ENCODE data around the gene REEP6.

Gene REEP6

GRCh38 chr19:1487576-1488281, 3.3 kb upstream of the REEP6 start:
- WGBS (ENCODE audit: insufficient coverage) = 98% methylated on average over 27 of the region's 40 CpGs
- CTCF ChIA-PET = interaction anchor here (2.5 kb wide), 1 partner anchor 16 kb away, joined by 6 read pairs; no protein-coding TSS in a partner anchor

DNA sequence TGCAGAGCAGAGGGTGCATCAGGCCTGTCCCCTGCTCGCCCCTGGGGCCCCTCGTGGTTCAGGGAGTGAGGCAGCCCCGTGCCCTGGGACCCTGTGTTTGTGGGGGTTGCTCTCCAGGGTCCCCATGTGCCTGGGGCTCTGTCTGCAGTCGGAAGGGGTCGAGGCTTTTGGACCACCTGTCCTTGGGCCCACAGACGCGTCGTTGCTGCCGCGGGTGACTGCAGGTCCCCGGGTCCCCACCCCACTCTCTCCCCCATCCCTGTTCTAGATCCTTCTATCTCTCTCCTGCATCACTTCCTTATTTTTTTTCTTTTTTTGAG, 2.7 kb upstream of the REEP6 start:
- Histone ChIP-seq H3K27ac (ENCODE audit: insufficient read depth in 1 of 2, low read depth in 1 of 2, low read length in 2 of 2, poor library complexity in 1 of 2, severe bottlenecking in 2 of 2) (no peak overlapping the region), H3K4me1 (ENCODE audit: control extremely low read depth in 1 of 4, control insufficient read depth in 4 of 4, insufficient read depth in 4 of 4, low read length in 3 of 4) (peaks cover 0 to 31% (median 22%) of the 10 kb centered on the region in 4 experiments), H3K9me3 (ENCODE audit: control extremely low read depth in 1 of 5, control insufficient read depth in 4 of 5, insufficient read depth in 2 of 5, low read depth in 1 of 5, low read length in 4 of 5) (no peaks in the 10 kb centered on the region), H3K27me3 (replicated peaks in 2 of 5; ENCODE audit: control insufficient read depth in 4 of 5, insufficient read depth in 5 of 5, low read length in 4 of 5) (peaks cover 0 to 9% (median 8%) of the 10 kb centered on the region in 5 experiments), H3K36me3 (ENCODE audit: control insufficient read depth in 4 of 4, insufficient read depth in 4 of 4, low read length in 3 of 4) (no peaks in the 10 kb centered on the region), H3K4me3 (ENCODE audit: control insufficient read depth in 1 of 7, extremely low read depth in 1 of 7, insufficient read depth in 4 of 7, low read depth in 2 of 7, low read length in 6 of 7) (no peak overlapping the region)
- WGBS (ENCODE audit: insufficient coverage) = 88% methylated on average over 11 of the region's 11 CpGs
- CTCF ChIA-PET = interaction anchor here (2.5 kb wide), 1 partner anchor 17 kb away, joined by 6 read pairs; no protein-coding TSS in a partner anchor
- POLR2A ChIA-PET = no interaction called here
- no peak for DNase-seq

More at GRCh38 chr19:1487576-1488281, 3.3 kb upstream of the REEP6 start:
- H3K36me3 ChIP-seq (ENCODE audit: control insufficient read depth in 4 of 4, insufficient read depth in 4 of 4, low read length in 3 of 4) = no peaks in the 10 kb centered on the region
- H3K9me3 ChIP-seq (ENCODE audit: control extremely low read depth in 1 of 5, control insufficient read depth in 4 of 5, insufficient read depth in 2 of 5, low read depth in 1 of 5, low read length in 4 of 5) = no peaks in the 10 kb centered on the region
- no peak for DNase-seq
- H3K4me1 ChIP-seq (ENCODE audit: control extremely low read depth in 1 of 4, control insufficient read depth in 4 of 4, insufficient read depth in 4 of 4, low read length in 3 of 4) = peaks cover 0 to 31% (median 22%) of the 10 kb centered on the region in 4 experiments
- peaks cover 0 to 8% (median 5%) of the 10 kb centered on the region in 5 experiments for H3K27me3 ChIP-seq (replicated peaks in 2 of 5; ENCODE audit: control insufficient read depth in 4 of 5, insufficient read depth in 5 of 5, low read length in 4 of 5)
- no peak overlapping the region for H3K27ac ChIP-seq (ENCODE audit: insufficient read depth in 1 of 2, low read depth in 1 of 2, low read length in 2 of 2, poor library complexity in 1 of 2, severe bottlenecking in 2 of 2)
- no peak overlapping the region for H3K4me3 ChIP-seq (ENCODE audit: control insufficient read depth in 1 of 7, extremely low read depth in 1 of 7, insufficient read depth in 4 of 7, low read depth in 2 of 7, low read length in 6 of 7)
- POLR2A ChIA-PET = no interaction called here

GRCh38 chr19:1489463-1490310, 1.3 kb upstream of the REEP6 start:
- Histone ChIP-seq H3K4me1 (ENCODE audit: control extremely low read depth in 1 of 4, control insufficient read depth in 4 of 4, insufficient read depth in 4 of 4, low read length in 3 of 4) (peaks cover 0 to 31% (median 22%) of the 10 kb centered on the region in 4 experiments), H3K27ac (ENCODE audit: insufficient read depth in 1 of 2, low read depth in 1 of 2, low read length in 2 of 2, poor library complexity in 1 of 2, severe bottlenecking in 2 of 2) (peak overlapping the region in 1 of 2 experiments; percentile 75), H3K4me3 (ENCODE audit: control insufficient read depth in 1 of 7, extremely low read depth in 1 of 7, insufficient read depth in 4 of 7, low read depth in 2 of 7, low read length in 6 of 7) (peak overlapping the region; percentile 24 to 82 (median 68)), H3K27me3 (replicated peaks in 2 of 5; ENCODE audit: control insufficient read depth in 4 of 5, insufficient read depth in 5 of 5, low read length in 4 of 5) (peaks cover 0 to 9% (median 8%) of the 10 kb centered on the region in 5 experiments), H3K9me3 (ENCODE audit: control extremely low read depth in 1 of 5, control insufficient read depth in 4 of 5, insufficient read depth in 2 of 5, low read depth in 1 of 5, low read length in 4 of 5) (no peaks in the 10 kb centered on the region), H3K36me3 (ENCODE audit: control insufficient read depth in 4 of 4, insufficient read depth in 4 of 4, low read length in 3 of 4) (no peaks in the 10 kb centered on the region)
- 19% methylated on average over 28 of the region's 37 CpGs for WGBS (ENCODE audit: insufficient coverage)
- DNase-seq = peak; percentile 40 to 88 (median 78)
- ChIA-PET CTCF (interaction anchor here (2.5 kb wide), 1 partner anchor 18 kb away, joined by 6 read pairs; no protein-coding TSS in a partner anchor), POLR2A (no interaction called here)

- Histone ChIP-seq H3K9me3 (ENCODE audit: control extremely low read depth in 1 of 5, control insufficient read depth in 4 of 5, insufficient read depth in 2 of 5, low read depth in 1 of 5, low read length in 4 of 5) (no peaks in the 10 kb centered on the region), H3K27me3 (replicated peaks in 2 of 5; ENCODE audit: control insufficient read depth in 4 of 5, insufficient read depth in 5 of 5, low read length in 4 of 5) (peaks cover 0 to 9% (median 8%) of the 10 kb centered on the region in 5 experiments), H3K36me3 (ENCODE audit: control insufficient read depth in 4 of 4, insufficient read depth in 4 of 4, low read length in 3 of 4) (no peaks in the 10 kb centered on the region), H3K4me3 (ENCODE audit: control insufficient read depth in 1 of 7, extremely low read depth in 1 of 7, insufficient read depth in 4 of 7, low read depth in 2 of 7, low read length in 6 of 7) (peak within 1 kb of the TSS; percentile 40 to 82 (median 69)), H3K27ac (ENCODE audit: insufficient read depth in 1 of 2, low read depth in 1 of 2, low read length in 2 of 2, poor library complexity in 1 of 2, severe bottlenecking in 2 of 2) (peak within 1 kb of the TSS in 1 of 2 experiments; percentile 75), H3K4me1 (ENCODE audit: control extremely low read depth in 1 of 4, control insufficient read depth in 4 of 4, insufficient read depth in 4 of 4, low read length in 3 of 4) (peaks cover 0 to 31% (median 22%) of the 10 kb centered on the region in 4 experiments)
- WGBS (ENCODE audit: insufficient coverage) = 0% methylated on average over 49 of the region's 74 CpGs
- ChIA-PET POLR2A (interaction anchor here (0.7 kb wide), 1 partner anchor 25 kb away, joined by 6 read pairs; no protein-coding TSS in a partner anchor), CTCF (interaction anchor here (2.5 kb wide), 1 partner anchor 19 kb away, joined by 6 read pairs; no protein-coding TSS in a partner anchor)
- DNase-seq = peak; percentile 98 to 99 (median 98)
These were observed 469 bp upstream of the REEP6 start, which contains the start of gene PCSK4 for GRCh38 chr19:1490311-1491113. PCSK4 (minus strand) TSS chr19:1490350; CDS start chr19:1490346, 4 bp downstream.

DNA sequence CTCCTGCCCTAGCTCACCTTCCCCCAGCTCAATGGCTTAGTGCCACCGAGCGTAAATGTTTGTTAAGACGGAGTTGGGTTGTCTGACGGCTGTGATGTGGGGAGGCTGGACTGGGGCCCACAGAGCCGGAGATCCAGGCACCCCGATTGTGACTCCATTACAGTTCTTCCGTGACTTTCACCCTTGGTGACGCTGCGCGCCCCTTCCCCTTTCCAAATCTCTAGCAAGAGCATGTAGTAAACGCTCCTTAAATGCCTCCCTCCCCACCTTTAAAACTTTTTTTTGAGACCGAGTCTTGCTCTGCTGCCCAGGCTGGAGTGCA, 829 bp downstream of the REEP6 start:
- H3K4me3 ChIP-seq (ENCODE audit: control insufficient read depth in 1 of 7, extremely low read depth in 1 of 7, insufficient read depth in 4 of 7, low read depth in 2 of 7, low read length in 6 of 7) = peak overlapping the region in 2 of 7 experiments; percentile 69
- H3K27ac ChIP-seq (ENCODE audit: insufficient read depth in 1 of 2, low read depth in 1 of 2, low read length in 2 of 2, poor library complexity in 1 of 2, severe bottlenecking in 2 of 2) = peak overlapping the region in 1 of 2 experiments; percentile 34
- 58% methylated on average over 10 of the region's 12 CpGs for WGBS (ENCODE audit: insufficient coverage)
- peaks cover 0 to 31% (median 22%) of the 10 kb centered on the region in 4 experiments for H3K4me1 ChIP-seq (ENCODE audit: control extremely low read depth in 1 of 4, control insufficient read depth in 4 of 4, insufficient read depth in 4 of 4, low read length in 3 of 4)
- H3K36me3 ChIP-seq (ENCODE audit: control insufficient read depth in 4 of 4, insufficient read depth in 4 of 4, low read length in 3 of 4) = no peaks in the 10 kb centered on the region
- H3K27me3 ChIP-seq (replicated peaks in 2 of 5; ENCODE audit: control insufficient read depth in 4 of 5, insufficient read depth in 5 of 5, low read length in 4 of 5) = peaks cover 0 to 11% (median 8%) of the 10 kb centered on the region in 5 experiments
- DNase-seq = no peak
- no peaks in the 10 kb centered on the region for H3K9me3 ChIP-seq (ENCODE audit: control extremely low read depth in 1 of 5, control insufficient read depth in 4 of 5, insufficient read depth in 2 of 5, low read depth in 1 of 5, low read length in 4 of 5)
- POLR2A ChIA-PET = no interaction called here
- CTCF ChIA-PET = no interaction called here

DNA sequence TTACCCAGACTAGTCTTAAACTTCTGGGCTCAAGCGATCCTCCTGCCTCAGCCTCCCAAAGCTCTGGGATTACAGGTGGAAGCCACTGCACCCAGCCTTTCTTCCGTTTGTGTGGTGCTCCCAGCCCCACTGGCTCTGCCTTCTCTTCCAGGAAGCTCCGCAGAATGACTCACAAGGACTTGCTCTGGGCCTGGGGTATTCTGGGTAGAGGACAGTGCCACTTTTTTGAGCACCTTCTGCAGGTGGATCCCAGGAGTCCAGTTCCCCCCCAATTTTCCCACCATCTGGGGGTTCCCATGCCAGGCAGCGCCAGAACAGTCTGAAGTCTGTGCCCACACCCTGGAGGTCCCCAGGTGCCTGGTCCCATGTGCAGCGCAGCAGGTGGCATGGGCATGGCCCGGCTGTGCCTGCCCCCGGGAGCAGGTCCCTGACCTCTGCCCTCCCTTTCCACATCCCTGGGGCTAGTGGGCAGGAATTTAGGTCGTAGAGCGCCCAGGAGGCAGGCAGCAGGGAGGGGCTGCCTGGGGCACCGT, 1.6 kb downstream of the REEP6 start:
- Histone ChIP-seq H3K4me3 (ENCODE audit: control insufficient read depth in 1 of 7, extremely low read depth in 1 of 7, insufficient read depth in 4 of 7, low read depth in 2 of 7, low read length in 6 of 7) (no peak overlapping the region), H3K27me3 (replicated peaks in 2 of 5; ENCODE audit: control insufficient read depth in 4 of 5, insufficient read depth in 5 of 5, low read length in 4 of 5) (peaks cover 0 to 11% (median 8%) of the 10 kb centered on the region in 5 experiments), H3K4me1 (ENCODE audit: control extremely low read depth in 1 of 4, control insufficient read depth in 4 of 4, insufficient read depth in 4 of 4, low read length in 3 of 4) (peaks cover 0 to 31% (median 22%) of the 10 kb centered on the region in 4 experiments), H3K9me3 (ENCODE audit: control extremely low read depth in 1 of 5, control insufficient read depth in 4 of 5, insufficient read depth in 2 of 5, low read depth in 1 of 5, low read length in 4 of 5) (no peaks in the 10 kb centered on the region), H3K36me3 (ENCODE audit: control insufficient read depth in 4 of 4, insufficient read depth in 4 of 4, low read length in 3 of 4) (no peaks in the 10 kb centered on the region), H3K27ac (ENCODE audit: insufficient read depth in 1 of 2, low read depth in 1 of 2, low read length in 2 of 2, poor library complexity in 1 of 2, severe bottlenecking in 2 of 2) (no peak overlapping the region)
- 89% methylated on average over 8 of the region's 10 CpGs for WGBS (ENCODE audit: insufficient coverage)
- POLR2A ChIA-PET = no interaction called here
- CTCF ChIA-PET = interaction anchor here (1.7 kb wide), 1 partner anchor 27 kb away, joined by 5 read pairs; no protein-coding TSS in a partner anchor
- no peak for DNase-seq
